H1 (cell line): ENCODE results near the gene SMARCB1. TPM values are rescaled to one million over a fixed set of nuclear protein-coding genes. Genes with fewer than 3 reads are reported as not detected.

Experiments used
- CTCF ChIA-PET: fragments of 300-600 bp; sonication (Branson Sonifier 250); formaldehyde crosslinking; loops from one replicate; lab custom pipeline; 2021; ENCODE audit not compliant: partially characterized antibody; lab: Charles Lee
- POLR2A ChIA-PET: fragments of 300-600 bp; sonication (Branson Sonifier 250); formaldehyde crosslinking; loops from one replicate; lab custom pipeline; 2021; ENCODE audit warnings: inconsistent platforms; ENCODE audit not compliant: partially characterized antibody; lab: Charles Lee
- DNase-seq, 2 experiments: peaks; one replicate each; pipeline versions ENCODE4 v3.0.0 to v3.0.0-alpha.2; 2010 to 2022; ENCODE audit warnings: low spot score in 2 of 2, low read depth in 1 of 2, mixed read lengths in 1 of 2
- FAIRE-seq: peaks from 2 replicates; lab custom pipeline; 2011; peaks lifted over from hg19 to GRCh38; lab: Jason Lieb, UNC
- H2AFZ ChIP-seq: 2 replicates; pipeline ENCODE4 v1.8.1; 2012; ENCODE audit warnings: low read length, inconsistent platforms
- H2AK5ac ChIP-seq: 2 replicates; pipeline ENCODE4 v1.6.1; 2013; ENCODE audit warnings: low read depth, low read length
- H2BK120ac ChIP-seq: replicated peaks from 2 replicates; pipeline ENCODE3; 2013; ENCODE audit warnings: low read depth, low read length, inconsistent platforms
- H2BK12ac ChIP-seq: 2 replicates; pipeline ENCODE4 v1.6.1; 2013; ENCODE audit warnings: low read depth, low read length
- H2BK15ac ChIP-seq: 2 replicates; pipeline ENCODE4 v1.6.1; 2013; ENCODE audit warnings: low read length
- H2BK20ac ChIP-seq: 2 replicates; pipeline ENCODE4 v1.6.1; 2013; ENCODE audit warnings: low read length
- H2BK5ac ChIP-seq: 2 replicates; pipeline ENCODE4 v1.6.1; 2013; ENCODE audit warnings: low read depth, low read length
- H3K14ac ChIP-seq: 2 replicates; pipeline ENCODE4 v1.6.1; 2013; ENCODE audit warnings: inconsistent platforms; ENCODE audit not compliant: insufficient read length
- H3K18ac ChIP-seq: 2 replicates; pipeline ENCODE4 v1.6.1; 2013; ENCODE audit warnings: low read length; ENCODE audit errors: extremely low read depth
- H3K23ac ChIP-seq: 2 replicates; pipeline ENCODE4 v1.6.1; 2013; ENCODE audit warnings: inconsistent platforms; ENCODE audit not compliant: insufficient read length
- H3K23me2 ChIP-seq: 2 replicates; pipeline ENCODE4 v1.6.1; 2013; ENCODE audit warnings: low read depth, low read length
- H3K27ac ChIP-seq: 2 replicates; pipeline ENCODE4 v1.6.1; 2011; ENCODE audit warnings: low read depth, low read length, inconsistent platforms
- H3K27me3 ChIP-seq, 4 experiments: replicated peaks in 1 of 4; 1 replicate in 1 of 4; 2 replicates in 3 of 4; pipeline versions ENCODE4 v1.6.1 to v1.8.1; 2011 to 2013; ENCODE audit warnings: low read length in 3 of 4, mild to moderate bottlenecking in 3 of 4, inconsistent platforms in 2 of 4, mixed read lengths in 2 of 4, moderate library complexity in 1 of 4; ENCODE audit not compliant: control insufficient read depth in 3 of 4, insufficient read depth in 3 of 4; ENCODE audit errors: extremely low read depth in 1 of 4
- H3K36me3 ChIP-seq, 4 experiments: 2 replicates each; pipeline versions ENCODE4 v1.6.1 to v1.8.1; 2011 to 2013; ENCODE audit warnings: mild to moderate bottlenecking in 4 of 4, low read length in 3 of 4, moderate library complexity in 2 of 4, control low read depth in 1 of 4, inconsistent platforms in 1 of 4; ENCODE audit not compliant: insufficient read depth in 4 of 4, control insufficient read depth in 2 of 4
- H3K4ac ChIP-seq: replicated peaks from 2 replicates; pipeline ENCODE3; 2013; ENCODE audit warnings: low read length, low read depth, mixed read lengths, inconsistent platforms; ENCODE audit not compliant: insufficient read length
- H3K4me1 ChIP-seq, 4 experiments: replicated peaks in 1 of 4; 1 replicate in 1 of 4; 2 replicates in 3 of 4; pipeline versions ENCODE4 v1.6.1 to v1.8.1; 2011 to 2013; ENCODE audit warnings: low read length in 3 of 4, inconsistent platforms in 2 of 4, mixed read lengths in 1 of 4; ENCODE audit not compliant: insufficient read depth in 4 of 4, control insufficient read depth in 3 of 4
- H3K4me2 ChIP-seq, 2 experiments: 2 replicates each; pipeline versions ENCODE4 v1.6.1 to v1.8.1; 2011 to 2013; ENCODE audit warnings: low read depth in 2 of 2, low read length in 2 of 2, control low read depth in 1 of 2, inconsistent platforms in 1 of 2, mild to moderate bottlenecking in 1 of 2; ENCODE audit not compliant: insufficient read depth in 1 of 2
- H3K4me3 ChIP-seq, 4 experiments: fragments of 200-600, 300-600 bp in 1 of 4; sonication (generic), shearing (Covaris generic), sonication (Bioruptor Twin) in 1 of 4; 2 replicates each; pipeline versions ENCODE4 v1.5.1 to v1.8.1; 2011 to 2016; ENCODE audit warnings: low read length in 4 of 4, low read depth in 3 of 4, control low read depth in 2 of 4, inconsistent platforms in 2 of 4, mild to moderate bottlenecking in 2 of 4, mixed read lengths in 1 of 4, moderate library complexity in 1 of 4; ENCODE audit not compliant: insufficient read depth in 2 of 4; ENCODE audit errors: extremely low read depth in 1 of 4
- H3K56ac ChIP-seq: replicated peaks from 2 replicates; pipeline ENCODE3; 2013; ENCODE audit warnings: low read depth, mild to moderate bottlenecking, mixed read lengths, low read length, inconsistent platforms; ENCODE audit not compliant: insufficient read length
- H3K79me1 ChIP-seq: 2 replicates; pipeline ENCODE4 v1.6.1; 2013; ENCODE audit warnings: low read depth, low read length, control low read depth
- H3K79me2 ChIP-seq, 2 experiments: 2 replicates each; pipeline versions ENCODE4 v1.6.1 to v1.8.1; 2012 to 2013; ENCODE audit warnings: low read length in 2 of 2, mild to moderate bottlenecking in 2 of 2, inconsistent platforms in 1 of 2; ENCODE audit not compliant: insufficient read depth in 2 of 2, control insufficient read depth in 1 of 2
- H3K9ac ChIP-seq, 4 experiments: replicated peaks in 1 of 4; 1 replicate in 1 of 4; 2 replicates in 3 of 4; pipeline versions ENCODE4 v1.6.1 to v1.8.1; 2011 to 2013; ENCODE audit warnings: low read depth in 3 of 4, low read length in 3 of 4, control low read depth in 2 of 4, mild to moderate bottlenecking in 2 of 4, moderate library complexity in 2 of 4, inconsistent platforms in 1 of 4; ENCODE audit errors: extremely low read depth in 1 of 4
- H3K9me3 ChIP-seq, 2 experiments: 2 replicates each; pipeline versions ENCODE4 v1.6.1 to v1.8.1; 2012 to 2013; ENCODE audit warnings: mild to moderate bottlenecking in 2 of 2, moderate library complexity in 2 of 2, control low read depth in 1 of 2, inconsistent platforms in 1 of 2, low read depth in 1 of 2, low read length in 1 of 2, mixed read lengths in 1 of 2; ENCODE audit not compliant: insufficient read depth in 2 of 2
- H4K20me1 ChIP-seq, 2 experiments: replicated peaks in 1 of 2; 2 replicates each; pipeline versions ENCODE3 to v1.8.1; 2011 to 2013; ENCODE audit warnings: inconsistent platforms in 2 of 2, low read length in 2 of 2, mild to moderate bottlenecking in 1 of 2; ENCODE audit not compliant: insufficient read depth in 2 of 2, control insufficient read depth in 1 of 2
- H4K5ac ChIP-seq: 2 replicates; pipeline ENCODE4 v1.6.1; 2013; ENCODE audit warnings: low read length, low read depth, mixed read lengths, inconsistent platforms; ENCODE audit not compliant: insufficient read length
- H4K8ac ChIP-seq: 2 replicates; pipeline ENCODE4 v1.8.0; 2013; ENCODE audit warnings: mild to moderate bottlenecking, moderate library complexity, low read length, inconsistent platforms; ENCODE audit not compliant: insufficient read depth; ENCODE audit errors: extremely low read depth
- H4K91ac ChIP-seq: replicated peaks from 2 replicates; pipeline ENCODE3; 2013; ENCODE audit warnings: low read length, mixed read lengths, inconsistent platforms; ENCODE audit not compliant: insufficient read length
- CBX8 ChIP-seq: fragments of 300-800, 300-1000 bp; sonication (generic); IDR thresholded peaks from 2 replicates; pipeline ENCODE4 v1.7.1; 2016; ENCODE audit warnings: low read depth, low read length, borderline replicate concordance
- CEBPB ChIP-seq: IDR thresholded peaks from 2 replicates; pipeline ENCODE4 v1.6.1; 2012; ENCODE audit warnings: low read depth, low read length
- HDAC2 ChIP-seq, 2 experiments: fragments of 300-600 bp in 1 of 2; sonication (generic) in 1 of 2; IDR thresholded peaks; 2 replicates each; pipeline ENCODE4 v1.6.1; 2011 to 2012; ENCODE audit warnings: low read depth in 2 of 2, low read length in 2 of 2, mild to moderate bottlenecking in 2 of 2, moderate library complexity in 2 of 2, borderline replicate concordance in 1 of 2, inconsistent platforms in 1 of 2
- HDAC6 ChIP-seq: IDR thresholded peaks from one replicate; pipeline ENCODE4 v1.7.1; 2012; ENCODE audit warnings: low read depth, mild to moderate bottlenecking, inconsistent platforms, low read length, moderate library complexity
- MAX ChIP-seq: IDR thresholded peaks from 2 replicates; pipeline ENCODE4 v1.6.1; 2012; ENCODE audit warnings: inconsistent platforms
- POU5F1 ChIP-seq: IDR thresholded peaks from 2 replicates; pipeline ENCODE4 v1.6.1; 2011; ENCODE audit warnings: low read depth, mild to moderate bottlenecking, low read length, moderate library complexity
- RBBP5 ChIP-seq: IDR thresholded peaks from 2 replicates; pipeline ENCODE4 v1.7.1; 2012; ENCODE audit warnings: low read depth, mild to moderate bottlenecking, inconsistent platforms, low read length, moderate library complexity, borderline replicate concordance
- RXRA ChIP-seq: IDR thresholded peaks from 2 replicates; pipeline ENCODE4 v1.6.1; 2011; ENCODE audit warnings: low read depth, mild to moderate bottlenecking, low read length, moderate library complexity; ENCODE audit not compliant: insufficient read depth
- SP1 ChIP-seq: IDR thresholded peaks from 2 replicates; pipeline ENCODE4 v1.6.1; 2011; ENCODE audit warnings: low read depth, low read length
- TBP ChIP-seq: IDR thresholded peaks from 2 replicates; pipeline ENCODE4 v1.6.1; 2011; ENCODE audit warnings: low read depth, low read length, improper control_type of control experiment
- USF2 ChIP-seq: IDR thresholded peaks from 2 replicates; pipeline ENCODE4 v1.6.1; 2011; ENCODE audit warnings: low read length, improper control_type of control experiment
- YY1 ChIP-seq: IDR thresholded peaks from 2 replicates; pipeline ENCODE4 v1.6.1; 2011; ENCODE audit warnings: low read depth, mild to moderate bottlenecking, low read length
- WGBS, 2 experiments: shearing (Covaris generic) in 1 of 2; methylation state at CpG; one replicate each; pipeline versions ENCODE4 v1.1.6 to v1.1.7; 2013 to 2015; ENCODE audit warnings: low lambda C conversion rate in 2 of 2, mixed read lengths in 2 of 2, inconsistent platforms in 1 of 2, low coverage in 1 of 2, missing lambda C conversion rate in 1 of 2; ENCODE audit not compliant: insufficient replicate concordance in 2 of 2, insufficient coverage in 1 of 2, insufficient read length in 1 of 2; ENCODE audit errors: extremely low coverage in 1 of 2, missing lambda C conversion rate in 1 of 2; 5-methylcytosine and 5-hydroxymethylcytosine counted together
- polyA plus RNA-seq, 7 experiments: library from polyadenylated mRNA; depleted of rRNA in 3 of 7; stranded (reverse) in 5 of 7; unstranded in 2 of 7; fragments of >200 nt in 5 of 7; fragments of 200-250 nt in 2 of 7; gene quantifications; 1 replicate in 5 of 7; 2 replicates in 1 of 7; 4 replicates in 1 of 7; pipeline versions ENCODE4 v1.2.1 to v1.2.3, GENCODE V29; 2011 to 2013; ENCODE audit warnings: missing spikeins in 2 of 7, mixed read lengths in 2 of 7
- total RNA-seq: library from RNA; stranded (reverse); fragmentation: NEBNext Ultra II Directional; extraction: Animal tissue kit (Norgen Biotek cat#: 25700); gene quantifications from 2 replicates; pipeline ENCODE4 v1.2.1, GENCODE V29; 2021

Gene SMARCB1
- total and polyA plus RNA-seq, 2 of the 8 experiments (the other 6 are each of a cell fraction or from before 2014, with no cell fraction given) = 116 to 145 TPM

- H3K79me2 ChIP-seq = peaks cover 22 to 55% of the 10 kb centered on the region in 2 experiments
- H3K4me2 ChIP-seq = peak overlapping the region; percentile 64 to 79
- no peak for FAIRE-seq
- H3K18ac ChIP-seq = no peak overlapping the region
- no peaks in the 10 kb centered on the region for H3K9me3 ChIP-seq
- DNase-seq = no peak
- H3K23ac ChIP-seq = no peak overlapping the region
- H2BK20ac ChIP-seq = no peak overlapping the region
- 90% methylated on average over 3 of the region's 3 CpGs; no CpG with 5 or more reads in 1 of the 2 experiments for WGBS, 2 experiments
- H3K27me3 ChIP-seq = no peaks in the 10 kb centered on the region
- H3K4me1 ChIP-seq = peaks cover 0 to 10% (median 4%) of the 10 kb centered on the region in 4 experiments; a peak in 6 of 7 replicates
- peaks cover 3% of the 10 kb centered on the region; the same call in 1 of the 2 replicates for H3K79me1 ChIP-seq
- no peak overlapping the region for H2AFZ ChIP-seq
- H2AK5ac ChIP-seq = no peak overlapping the region
- peak overlapping the region in 3 of 4 experiments; percentile 66 to 89 (median 67); a peak in 4 of 7 replicates for H3K9ac ChIP-seq
- H3K56ac ChIP-seq = no peak overlapping the region
- no peak overlapping the region for H2BK5ac ChIP-seq
- H3K27ac ChIP-seq = no peak overlapping the region
- H3K4ac ChIP-seq = no peak overlapping the region
- no peak overlapping the region for H3K14ac ChIP-seq
- ChIA-PET POLR2A (interaction anchor here (1.0 to 4.5 kb wide), 9 partner anchors 10 to 70 kb away, joined by 3 to 45 read pairs (median 5); partner anchors contain the start of genes CHCHD10 and MMP11), CTCF (interaction anchor here (1.3 to 6.4 kb wide), 3 partner anchors 12 to 22 kb away, joined by 3 to 47 read pairs (median 42); partner anchors contain the start of genes CHCHD10 and MMP11)
- H3K23me2 ChIP-seq = peaks cover 3% of the 10 kb centered on the region; the same call in 1 of the 2 replicates
- no peak overlapping the region for H2BK120ac ChIP-seq
- H2BK12ac ChIP-seq = no peak overlapping the region
- TF ChIP-seq YY1 = no peak
- no peak for TF ChIP-seq MAX
- no peak for TF ChIP-seq POU5F1
- TF ChIP-seq USF2 = no peak
- TF ChIP-seq HDAC2 (IDR thresholded peaks at IDR 0.05; ENCODE audit: borderline replicate concordance in 1 of 2, low read depth in 2 of 2, low read length in 2 of 2) = no peak
- TF ChIP-seq RBBP5 = no peak
- no peak for TF ChIP-seq CBX8
- TF ChIP-seq HDAC6 = no peak
- TF ChIP-seq CEBPB = no peak
- no peak for TF ChIP-seq TBP
- no peak for TF ChIP-seq RXRA
- TF ChIP-seq SP1 = no peak
- peaks cover 0 to 4% (median 2%) of the 10 kb centered on the region in 4 experiments; a peak in 3 of 8 replicates for H3K36me3 ChIP-seq
- no peak overlapping the region for H4K5ac ChIP-seq
- H4K91ac ChIP-seq = no peak overlapping the region
- H4K8ac ChIP-seq = no peak overlapping the region
- H2BK15ac ChIP-seq = no peak overlapping the region
- peaks cover 4 to 22% of the 10 kb centered on the region in 2 experiments for H4K20me1 ChIP-seq
- peak overlapping the region; percentile 79 to 87 (median 82) for H3K4me3 ChIP-seq
Observed at GRCh38 chr22:23787910-23788309, 1.1 kb downstream of the SMARCB1 start.
